PC-9 (cell line): ENCODE measurements around the gene TUT4.

Experiments
- EZH2 ChIP-seq: fragments of 200-600 bp; sonication (generic); IDR thresholded peaks from 2 replicates; pipeline ENCODE4 v1.8.0; 2017; ENCODE audit warnings: antibody characterized with exemption, low read depth
- TF ChIP-seq, protein P1 (sequence below): fragments of 200-600 bp; sonication (generic); conservative IDR thresholded peaks from 2 replicates; pipeline ENCODE4 v1.6.1; 2017; ENCODE audit warnings: mixed run types, antibody characterized with exemption, mild to moderate bottlenecking, moderate library complexity

DNA sequence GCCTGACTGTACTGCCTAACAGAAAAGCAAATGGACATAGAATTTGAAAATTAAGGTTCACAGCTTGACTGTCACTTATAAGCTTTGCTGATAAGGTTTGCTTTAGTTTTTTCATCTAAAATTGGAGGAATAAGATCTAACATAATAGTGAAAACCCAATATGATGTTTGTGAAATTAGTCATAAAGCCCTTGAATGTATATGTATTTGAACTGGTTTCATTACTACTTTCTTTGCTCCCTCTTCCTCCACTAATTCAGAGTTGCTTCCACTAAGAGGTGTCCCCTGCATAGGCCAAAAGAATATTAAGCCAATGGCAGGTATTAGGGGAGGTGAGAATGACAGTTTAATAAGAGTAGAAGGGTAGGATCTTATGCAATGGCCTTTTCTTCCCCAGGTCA, 137.9 kb downstream of the TUT4 start:
- TF ChIP-seq, protein P1, sequence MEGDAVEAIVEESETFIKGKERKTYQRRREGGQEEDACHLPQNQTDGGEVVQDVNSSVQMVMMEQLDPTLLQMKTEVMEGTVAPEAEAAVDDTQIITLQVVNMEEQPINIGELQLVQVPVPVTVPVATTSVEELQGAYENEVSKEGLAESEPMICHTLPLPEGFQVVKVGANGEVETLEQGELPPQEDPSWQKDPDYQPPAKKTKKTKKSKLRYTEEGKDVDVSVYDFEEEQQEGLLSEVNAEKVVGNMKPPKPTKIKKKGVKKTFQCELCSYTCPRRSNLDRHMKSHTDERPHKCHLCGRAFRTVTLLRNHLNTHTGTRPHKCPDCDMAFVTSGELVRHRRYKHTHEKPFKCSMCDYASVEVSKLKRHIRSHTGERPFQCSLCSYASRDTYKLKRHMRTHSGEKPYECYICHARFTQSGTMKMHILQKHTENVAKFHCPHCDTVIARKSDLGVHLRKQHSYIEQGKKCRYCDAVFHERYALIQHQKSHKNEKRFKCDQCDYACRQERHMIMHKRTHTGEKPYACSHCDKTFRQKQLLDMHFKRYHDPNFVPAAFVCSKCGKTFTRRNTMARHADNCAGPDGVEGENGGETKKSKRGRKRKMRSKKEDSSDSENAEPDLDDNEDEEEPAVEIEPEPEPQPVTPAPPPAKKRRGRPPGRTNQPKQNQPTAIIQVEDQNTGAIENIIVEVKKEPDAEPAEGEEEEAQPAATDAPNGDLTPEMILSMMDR = no peak
- no peak for TF ChIP-seq EZH2
